ENCODE results near the gene SHROOM3.
A peak's percentile ranks its signal among the peaks of the same experiment; 100 is the strongest.

The SHROOM3 gene

GRCh38 chr4:76498550-76498949 lies 63.5 kb downstream of the SHROOM3 start:
- no peak for DNase-seq

- DNase-seq = no peak
Observed at GRCh38 chr4:76499461-76499860, 64.4 kb downstream of the SHROOM3 start.

DNA sequence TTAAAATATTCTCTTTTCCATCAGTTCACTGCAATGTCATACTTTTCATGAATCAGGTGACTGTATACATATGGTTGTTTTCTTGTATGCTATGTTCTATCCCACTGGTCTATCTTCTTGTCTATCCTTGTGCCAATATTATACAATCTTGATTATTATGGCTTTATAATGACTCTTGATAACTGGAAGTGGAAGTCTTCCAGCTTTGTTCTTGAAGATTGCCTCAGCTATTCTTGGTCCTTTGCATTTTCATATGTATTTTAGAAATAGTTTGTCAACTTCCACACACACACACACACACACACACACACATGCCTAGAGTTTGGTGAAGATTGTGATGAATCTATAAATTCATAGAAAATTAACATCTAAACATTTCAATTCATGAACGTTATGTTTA lies 67.9 kb downstream of the SHROOM3 start:
- no peak for DNase-seq

GRCh38 chr4:76504613-76505465 lies 69.8 kb downstream of the SHROOM3 start:
- peak; percentile 37 for DNase-seq

DNA sequence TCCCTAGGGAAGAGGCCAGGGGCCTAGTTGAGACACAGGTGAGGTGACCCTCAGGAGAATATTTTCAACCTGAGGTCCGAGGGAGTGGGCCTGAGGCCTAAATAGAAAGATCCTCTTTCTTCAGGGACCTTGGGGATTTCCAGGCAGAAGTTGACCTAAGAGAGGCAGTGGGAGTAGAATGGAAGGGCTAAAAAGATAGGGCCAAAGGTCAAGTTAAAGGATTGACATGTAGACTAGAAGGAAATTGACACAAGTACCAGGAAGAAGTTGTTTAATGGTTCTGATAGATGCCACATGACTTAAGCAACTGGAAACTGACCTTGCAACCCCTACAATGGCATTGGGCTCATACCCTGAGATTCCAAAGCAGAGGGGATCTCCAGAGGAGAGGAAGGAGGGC lies 76.9 kb downstream of the SHROOM3 start:
- DNase-seq = no peak

DNA sequence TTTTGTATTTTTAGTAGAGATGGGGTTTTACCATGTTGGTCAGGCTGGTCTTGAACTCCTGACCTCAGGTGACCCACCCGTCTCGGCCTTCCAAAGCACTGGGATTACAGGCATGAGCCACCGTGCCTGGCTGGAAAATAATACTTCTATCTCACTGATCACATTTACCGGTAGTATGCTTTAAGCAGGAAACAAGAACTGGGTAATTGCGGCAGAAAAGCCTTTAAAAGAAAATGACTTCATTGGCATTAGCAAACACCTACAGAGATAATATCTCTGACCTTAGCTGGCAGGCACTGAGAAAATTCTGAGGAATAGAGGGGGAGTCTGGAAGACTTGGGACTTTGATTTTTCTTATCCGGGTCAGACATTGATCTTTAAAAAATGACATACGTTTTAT lies 78.5 kb downstream of the SHROOM3 start:
- no peak for DNase-seq

DNA sequence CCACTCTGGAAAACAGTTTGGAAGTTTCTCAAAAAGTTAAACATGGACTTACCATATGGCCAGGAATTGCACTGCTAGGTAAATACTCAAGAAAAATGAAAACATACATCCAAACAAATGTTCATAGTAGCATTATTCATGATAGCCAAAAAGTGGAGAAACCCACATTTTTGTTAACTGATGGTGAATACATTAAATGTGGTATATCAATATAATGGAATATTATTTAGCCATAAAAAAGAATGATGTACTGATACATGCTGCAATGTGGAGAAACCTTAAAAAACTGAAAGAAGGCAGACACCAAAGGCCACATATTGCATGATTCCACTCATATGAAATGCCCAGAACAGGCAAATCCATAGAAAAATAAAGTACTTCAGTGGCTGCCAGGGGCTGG lies 79.1 kb downstream of the SHROOM3 start:
- no peak for DNase-seq

GRCh38 chr4:76515975-76516843 lies 81.2 kb downstream of the SHROOM3 start:
- no peak for DNase-seq

DNA sequence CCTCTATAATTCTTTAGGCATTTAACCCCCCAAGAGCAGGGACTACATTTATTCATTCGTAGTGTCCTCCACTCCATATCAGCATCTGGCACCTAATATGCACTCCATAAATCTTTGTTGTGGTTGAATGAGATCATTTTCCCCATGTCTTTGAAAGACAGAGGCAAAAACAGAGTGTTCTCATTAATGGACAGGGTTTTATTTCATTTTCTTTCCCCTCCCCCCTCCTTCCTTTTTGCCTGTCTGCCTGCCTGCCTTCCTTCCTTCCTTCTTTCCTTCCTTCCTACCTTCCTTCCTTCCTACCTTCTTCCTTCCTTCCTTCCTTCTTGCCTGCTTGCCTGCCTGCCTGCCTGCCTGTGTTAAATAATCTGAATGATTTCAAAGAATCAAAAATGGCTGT lies 83.2 kb downstream of the SHROOM3 start:
- no peak for DNase-seq

DNA sequence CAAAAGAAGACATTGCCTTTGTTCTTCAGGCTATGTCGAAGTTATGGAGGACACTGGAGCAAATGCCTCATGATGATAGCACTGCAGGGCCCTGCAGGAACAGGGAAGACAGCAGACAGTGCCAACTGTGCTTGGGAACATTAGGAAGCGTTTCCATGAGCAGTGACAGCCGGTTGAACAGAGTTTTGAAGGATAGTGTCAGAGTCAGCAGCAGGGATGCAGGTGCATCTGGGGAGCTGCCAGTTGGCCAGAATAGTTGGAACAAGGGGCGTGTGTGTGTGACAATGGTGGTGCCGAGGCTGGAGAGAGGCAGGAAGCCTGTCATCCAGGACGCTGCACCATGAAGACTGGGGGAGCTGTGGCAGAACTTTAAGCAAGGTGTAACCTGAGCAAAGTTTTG lies 88.6 kb downstream of the SHROOM3 start:
- DNase-seq = no peak

DNA sequence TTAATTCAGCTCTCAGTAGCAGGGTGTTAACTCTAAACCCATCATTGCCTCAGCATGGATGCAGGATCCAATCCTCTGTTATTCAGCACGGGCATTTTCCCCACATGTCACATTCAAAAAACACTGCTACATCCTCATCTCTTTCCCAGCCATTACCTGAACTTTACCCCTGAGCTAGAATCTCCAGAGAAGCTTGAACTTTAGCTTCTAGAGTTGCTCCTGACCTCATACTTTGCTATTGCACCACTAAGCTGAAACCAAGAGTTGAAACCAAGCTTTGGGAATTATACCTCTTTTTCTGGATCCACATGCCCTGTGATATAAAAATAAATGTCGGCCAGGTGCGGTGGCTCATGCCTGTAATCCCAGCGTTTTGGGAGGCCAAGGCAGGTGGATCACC lies 90.7 kb downstream of the SHROOM3 start:
- no peak for DNase-seq

DNA sequence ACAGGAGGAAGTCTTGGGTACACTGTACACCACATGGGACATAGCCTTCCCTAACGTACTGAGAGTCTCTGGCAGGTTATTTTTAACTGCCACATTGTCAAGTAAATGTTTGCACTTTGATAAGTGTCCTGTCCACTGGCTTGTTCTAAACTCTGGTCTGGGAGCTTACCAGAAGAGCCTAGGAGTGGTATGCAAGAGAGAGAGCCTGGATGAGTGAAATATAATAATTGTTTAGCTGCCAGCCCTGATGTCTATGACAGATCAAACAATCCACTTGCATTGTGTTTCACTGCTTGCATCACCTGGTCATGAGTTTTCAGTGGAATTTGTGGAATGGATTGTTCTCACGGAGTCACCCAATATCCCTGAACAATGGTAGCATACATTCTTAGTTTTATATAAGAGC lies 91.6 kb downstream of the SHROOM3 start:
- DNase-seq = no peak

GRCh38 chr4:76527666-76528065 lies 92.6 kb downstream of the SHROOM3 start:
- DNase-seq = no peak

GRCh38 chr4:76531597-76531996 lies 96.6 kb downstream of the SHROOM3 start:
- DNase-seq = no peak

DNA sequence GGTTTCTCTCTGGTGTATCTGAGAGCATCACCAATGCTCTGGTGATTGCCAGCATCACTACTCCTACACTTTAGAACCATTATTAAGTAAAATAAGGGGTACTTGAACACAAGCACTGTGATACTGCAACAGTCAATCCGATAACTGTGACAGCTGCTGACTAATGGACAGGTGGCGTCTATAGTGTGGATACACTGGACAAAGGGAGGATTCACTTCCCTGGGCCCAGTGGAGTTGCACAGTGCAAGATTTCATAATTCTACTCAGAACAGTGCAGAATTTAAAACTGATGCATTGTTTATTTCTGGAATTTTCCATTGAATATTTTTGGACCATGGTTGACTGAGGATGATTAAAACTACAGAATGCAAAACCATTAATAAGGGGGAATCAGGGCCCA lies 97.8 kb downstream of the SHROOM3 start:
- DNase-seq = no peak

GRCh38 chr4:76533314-76533713 lies 98.3 kb downstream of the SHROOM3 start:
- no peak for DNase-seq

DNA sequence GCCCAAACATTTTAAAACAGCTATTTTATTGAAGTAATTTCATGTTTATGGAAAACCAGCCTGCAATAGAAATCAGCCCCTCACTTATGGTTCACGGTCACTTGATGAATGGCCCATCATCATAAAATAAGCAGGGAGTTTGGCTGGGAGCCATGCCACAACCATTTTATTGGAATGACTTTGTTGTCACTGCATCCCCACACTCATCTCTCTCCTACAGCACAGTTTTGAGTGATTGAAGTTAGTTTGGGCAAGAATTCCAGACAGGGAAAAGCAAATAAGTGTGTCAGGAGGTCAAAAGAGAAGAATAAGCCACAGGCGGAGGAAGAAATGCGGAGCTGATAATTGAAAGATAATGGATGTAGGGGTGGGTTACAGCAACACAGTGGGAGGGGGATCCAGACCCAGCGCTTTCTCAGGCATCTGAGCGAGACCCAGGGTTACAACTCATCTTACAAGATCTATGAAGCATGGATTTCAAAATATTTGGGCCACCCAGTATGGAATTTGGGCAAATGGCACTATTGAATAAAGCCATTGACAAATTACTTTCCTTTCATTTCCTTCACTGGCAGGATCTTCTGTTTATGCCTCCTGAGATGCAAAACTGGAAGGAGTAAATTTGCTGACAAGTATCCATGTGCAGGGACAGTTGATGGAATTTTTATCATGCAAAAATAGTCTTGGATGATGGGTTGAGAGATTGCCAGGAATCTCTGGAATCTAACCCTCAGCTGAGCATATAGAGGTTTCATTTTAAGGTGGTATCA lies 100.8 kb downstream of the SHROOM3 start:
- no peak for DNase-seq

DNA sequence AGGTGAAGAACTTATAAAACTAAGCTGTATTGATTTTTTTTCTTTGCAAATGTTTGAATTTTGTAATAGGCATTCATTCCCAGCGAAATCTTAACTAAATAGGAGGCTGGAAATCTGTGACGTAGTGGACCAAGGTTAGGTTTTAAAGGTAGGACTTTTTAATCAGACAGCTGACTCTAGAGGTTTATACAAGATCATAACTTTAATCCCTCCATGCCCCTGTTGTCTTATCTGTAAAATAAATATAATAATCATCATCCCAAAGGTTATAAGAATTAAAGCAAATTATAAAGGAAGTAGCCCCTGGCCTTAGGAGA lies 101.3 kb downstream of the SHROOM3 start:
- no peak for DNase-seq

DNA sequence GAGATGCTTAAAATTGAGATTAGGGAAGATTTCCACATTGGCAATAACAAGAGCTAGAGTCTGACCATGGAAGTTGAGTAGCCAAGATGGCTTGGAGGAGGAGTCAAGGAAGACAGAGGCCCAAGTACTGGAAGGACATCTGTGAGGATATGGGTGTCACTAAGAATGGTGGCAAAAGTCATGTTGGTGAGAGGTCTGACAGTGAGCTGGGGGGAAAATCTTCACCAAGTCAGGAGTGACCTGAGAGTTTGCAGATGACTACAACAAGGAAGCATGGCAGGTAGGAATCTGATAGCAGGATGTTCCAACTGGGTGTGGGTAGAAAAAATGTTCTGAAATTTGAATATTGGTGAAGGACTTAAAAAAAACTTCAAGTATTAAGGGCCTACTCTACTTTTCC lies 103.3 kb downstream of the SHROOM3 start:
- no peak for DNase-seq

DNA sequence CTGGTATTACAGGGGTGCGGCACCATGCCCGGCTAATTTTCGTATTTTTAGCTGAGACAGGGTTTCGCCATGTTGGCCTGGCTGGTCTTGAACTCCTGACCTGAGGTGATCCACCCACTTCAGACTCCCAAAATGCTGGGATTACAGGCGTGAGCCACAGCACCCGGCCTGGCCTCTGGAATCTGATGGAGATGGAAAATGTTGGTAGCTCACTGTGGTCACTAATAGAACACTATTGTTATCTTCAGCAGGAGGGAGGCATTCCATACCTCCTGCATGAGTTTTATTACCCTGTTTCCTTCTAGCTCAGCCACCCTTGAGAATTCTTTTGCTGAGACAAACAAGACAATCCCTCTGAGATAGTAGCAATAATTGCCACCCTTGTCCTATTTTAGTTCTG lies 105.0 kb downstream of the SHROOM3 start:
- DNase-seq = no peak

DNA sequence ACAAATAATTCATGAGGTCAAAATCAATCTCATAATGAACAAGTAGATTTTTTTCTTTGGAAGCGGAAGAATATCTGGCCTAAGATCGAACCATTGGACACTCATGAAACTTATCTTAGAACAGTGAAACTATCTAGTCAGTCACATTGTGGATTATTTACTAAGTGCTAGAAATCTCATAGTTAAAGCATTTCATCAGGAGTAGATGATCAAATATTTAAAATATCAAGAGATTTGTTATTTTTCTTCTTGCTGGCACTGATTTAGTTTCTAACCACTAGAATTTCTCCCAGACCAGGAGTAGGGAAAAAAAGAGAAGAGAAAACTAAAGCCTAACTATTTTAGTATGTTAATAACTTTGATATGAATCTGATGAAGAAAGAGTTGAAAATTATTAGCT lies 105.5 kb downstream of the SHROOM3 start:
- no peak for DNase-seq

DNA sequence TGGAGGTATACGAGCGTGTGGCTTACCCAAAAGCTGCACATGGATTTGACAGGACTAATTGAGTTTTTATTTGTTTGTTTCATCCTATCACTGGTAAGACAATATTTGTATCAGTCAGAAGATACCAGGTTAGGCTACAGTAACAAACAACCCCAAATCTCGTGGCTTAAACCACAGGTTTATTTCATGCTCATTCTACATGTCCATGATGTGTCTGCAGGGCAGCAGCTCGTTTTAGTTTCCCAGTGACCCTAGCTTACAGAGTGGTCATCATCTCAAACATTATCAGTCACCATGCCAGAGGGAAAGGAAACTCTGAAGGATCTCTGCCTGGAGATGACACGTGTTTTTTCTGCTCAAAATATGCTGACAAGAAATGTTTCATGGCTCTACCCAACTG lies 108.3 kb downstream of the SHROOM3 start:
- DNase-seq = no peak

GRCh38 chr4:76544725-76545124 lies 109.7 kb downstream of the SHROOM3 start:
- DNase-seq = no peak

Measured in NCI-H1092 treated with DMSO at 0.1 percent for 48 hours (cell line).